GM18507 (cell line): ENCODE measurements around the gene SCCPDH.
"Not testable (repeated sequence)": the region's sequence is repeated elsewhere in the genome, so short reads cannot be mapped to it uniquely, and the experiment has no call there.

Experiments
- DNase-seq: peaks from one replicate; pipeline ENCODE4 v3.0.0; 2011; ENCODE audit warnings: low read depth; ENCODE audit not compliant: insufficient read length; ENCODE audit errors: extremely low spot score
- FAIRE-seq: peaks from 2 replicates; lab custom pipeline; 2011; peaks lifted over from hg19 to GRCh38; lab: Jason Lieb, UNC

SCCPDH gene

GRCh38 chr1:246735735-246736134 is 11.5 kb downstream of the SCCPDH start:
- FAIRE-seq (no peak), DNase-seq (no peak)

GRCh38 chr1:246742396-246742795 is 18.2 kb downstream of the SCCPDH start:
- FAIRE-seq = no peak
- no peak for DNase-seq

- not testable (repeated sequence) for FAIRE-seq, DNase-seq
Observed at GRCh38 chr1:246746155-246746554, 21.9 kb downstream of the SCCPDH start.

- DNase-seq (no peak), FAIRE-seq (no peak)
Observed at GRCh38 chr1:246748006-246748405, 23.8 kb downstream of the SCCPDH start.

- no peak for DNase-seq
- no peak for FAIRE-seq
Observed at GRCh38 chr1:246748867-246749266, 24.7 kb downstream of the SCCPDH start.

GRCh38 chr1:246750752-246751151 is 26.5 kb downstream of the SCCPDH start:
- DNase-seq (no peak), FAIRE-seq (no peak)

- FAIRE-seq = peak; percentile 76
- peak; percentile 37 for DNase-seq
Observed at GRCh38 chr1:246753670-246754535, 29.7 kb downstream of the SCCPDH start.

GRCh38 chr1:246755419-246755818 is 31.2 kb downstream of the SCCPDH start:
- DNase-seq (no peak), FAIRE-seq (no peak)

- DNase-seq (no peak), FAIRE-seq (no peak)
Observed at GRCh38 chr1:246760422-246761347, 36.5 kb downstream of the SCCPDH start.

- FAIRE-seq (no peak), DNase-seq (no peak)
Observed at GRCh38 chr1:246761396-246761795, 37.2 kb downstream of the SCCPDH start.

GRCh38 chr1:246765521-246765920 is 41.3 kb downstream of the SCCPDH start:
- DNase-seq (no peak), FAIRE-seq (no peak)

GRCh38 chr1:246768403-246769020 is 44.3 kb downstream of the SCCPDH start:
- FAIRE-seq (no peak), DNase-seq (no peak)

- DNase-seq = no peak
Observed at GRCh38 chr1:246769306-246769705, 45.1 kb downstream of the SCCPDH start.

GRCh38 chr1:246771366-246771765 is 47.2 kb downstream of the SCCPDH start:
- FAIRE-seq (no peak), DNase-seq (no peak)

More at GRCh38 chr1:246769306-246769705, 45.1 kb downstream of the SCCPDH start:
- no peak for FAIRE-seq

GRCh38 chr1:246772686-246773085 is 48.5 kb downstream of the SCCPDH start:
- no peak for DNase-seq
- no peak for FAIRE-seq

- DNase-seq (peak; percentile 14), FAIRE-seq (peak; percentile 84)
Observed at GRCh38 chr1:246773213-246773641, 49.0 kb downstream of the SCCPDH start.

GRCh38 chr1:246775531-246776385 is 51.5 kb downstream of the SCCPDH start:
- DNase-seq (no peak), FAIRE-seq (no peak)

GRCh38 chr1:246776923-246777322 is 52.7 kb downstream of the SCCPDH start:
- DNase-seq = no peak
- no peak for FAIRE-seq

- FAIRE-seq = no peak
- no peak for DNase-seq
Observed at GRCh38 chr1:246778663-246779062, 54.5 kb downstream of the SCCPDH start.
